Stomach (tissue), 9 donors: ENCODE data around the gene NPHP4. TPM values are rescaled to one million over a fixed set of nuclear protein-coding genes. Genes with fewer than 3 reads are reported as not detected.
A peak's percentile ranks its signal among the peaks of the same experiment; 100 is the strongest.
"Not testable (repeated sequence)": the region's sequence is repeated elsewhere in the genome, so short reads cannot be mapped to it uniquely, and the experiment has no call there.

Experiments used
- DNase-seq, 2 donors: peaks; one replicate each; pipeline versions ENCODE4 v3.0.0 to v3.0.0-alpha.2; 2013 to 2019
- H3K27ac ChIP-seq, 5 donors: fragments of 200-600 bp in 4 of 5; sonication (generic) in 4 of 5; one replicate each; pipeline ENCODE4 v1.5.1; 2013 to 2019; ENCODE audit warnings: mild to moderate bottlenecking in 1 of 5, moderate library complexity in 1 of 5
- H3K27me3 ChIP-seq, 3 donors: fragments of 200-600 bp; sonication (generic); one replicate each; pipeline ENCODE4 v1.5.1; 2017 to 2019; ENCODE audit warnings: mixed run types in 1 of 3
- H3K36me3 ChIP-seq, 4 donors: fragments of 200-600 bp; sonication (generic); 1 replicate in 3 of 4; 2 replicates in 1 of 4; pipeline ENCODE4 v1.5.1; 2016 to 2019
- H3K4me1 ChIP-seq, 4 donors: fragments of 200-600 bp; sonication (generic); one replicate each; pipeline ENCODE4 v1.5.1; 2016 to 2019
- H3K4me3 ChIP-seq, 4 donors: fragments of 200-600 bp; sonication (generic) in 3 of 4; one replicate each; pipeline ENCODE4 v1.5.1; 2016 to 2019; ENCODE audit warnings: mild to moderate bottlenecking in 1 of 4
- H3K9me3 ChIP-seq, 4 donors: fragments of 200-600 bp; sonication (generic); one replicate each; pipeline ENCODE4 v1.5.1; 2016 to 2019
- CTCF ChIP-seq, 7 experiments: fragments of 450-650 bp in 4 of 7; fragments of 200-600 bp in 3 of 7; sonication (generic) in 3 of 7; IDR thresholded peaks; one replicate each; pipeline ENCODE4 v1.5.1; 2016 to 2019; ENCODE audit warnings: antibody characterized with exemption in 7 of 7, control low read depth in 2 of 7, mild to moderate bottlenecking in 1 of 7
- EP300 ChIP-seq: sonication (generic); formaldehyde crosslinking; IDR thresholded peaks from one replicate; pipeline ENCODE4 v1.6.1; 2017; ENCODE audit warnings: antibody characterized with exemption
- POLR2A ChIP-seq, 4 donors: fragments of 450-650 bp; IDR thresholded peaks; one replicate each; pipeline ENCODE4 v1.6.1; 2016; ENCODE audit warnings: antibody characterized with exemption in 4 of 4, control low read depth in 2 of 4, mild to moderate bottlenecking in 1 of 4, moderate library complexity in 1 of 4
- POLR2AphosphoS5 ChIP-seq, 3 donors: sonication (generic); formaldehyde crosslinking; IDR thresholded peaks; one replicate each; pipeline ENCODE4 v1.6.1; 2016; ENCODE audit warnings: antibody characterized with exemption in 3 of 3
- WGBS, 5 donors: extraction: QIAGEN DNeasy Blood & Tissue Kit in 3 of 5; methylation state at CpG; one replicate each; pipeline versions ENCODE4 v1.1.5 to v1.1.7; 2013 to 2018; 5-methylcytosine and 5-hydroxymethylcytosine counted together
- intact Hi-C: fragments of 100-400 bp; cut with DNase I; formaldehyde crosslinking; loops from one replicate; pipeline ENCODE4 v1.15.1; 2023; ENCODE audit warnings: low total_unique reads
- polyA plus RNA-seq, 3 donors: library from polyadenylated mRNA; stranded (reverse); fragments of 200-250 nt; gene quantifications; one replicate each; pipeline ENCODE4 v1.2.3, GENCODE V29; 2013
- total RNA-seq, 5 donors: library from RNA; depleted of rRNA; stranded (reverse); fragments of >200 nt; gene quantifications; one replicate each; pipeline versions ENCODE4 v1.1.0 to v1.2.3, GENCODE V29; 2014 to 2016
- donor health status: healthy with polysubstance abuse.
- donor health status: Bipolar disorder and iron deficiency.
- donor health status: healthy.

The NPHP4 gene
- total and polyA plus RNA-seq, 8 donors = 1.9 to 29.7 (median 7.3) TPM

GRCh38 chr1:5926686-5927435 is 65.4 kb downstream of the NPHP4 start:
- H3K27ac ChIP-seq = no peak overlapping the region
- no peak for DNase-seq
- 89 to 93% (median 92%) methylated on average over 18 of the region's 18 CpGs for WGBS, 5 donors
- peaks cover 0 to 46% (median 18%) of the 10 kb centered on the region in 4 donors for H3K36me3 ChIP-seq
- H3K9me3 ChIP-seq = no peaks in the 10 kb centered on the region
- no peak overlapping the region for H3K4me3 ChIP-seq
- TF ChIP-seq CTCF (IDR thresholded peaks at IDR 0.05) (no peak), POLR2A (IDR thresholded peaks at IDR 0.05) (no peak), POLR2AphosphoS5 (IDR thresholded peaks at IDR 0.05) (no peak), EP300 (no peak)
- H3K4me1 ChIP-seq = no peaks in the 10 kb centered on the region
- no peaks in the 10 kb centered on the region for H3K27me3 ChIP-seq
- intact Hi-C loops = no loop called here

GRCh38 chr1:5922700-5923330 is 69.4 kb downstream of the NPHP4 start:
- intact Hi-C loops = not testable (repeated sequence)
- 81 to 97% (median 90%) methylated on average over 15 to 21 of the region's 21 CpGs for WGBS, 5 donors

GRCh38 chr1:5921671-5922070 is 70.6 kb downstream of the NPHP4 start:
- WGBS, 5 donors = 94 to 98% (median 96%) methylated on average over 4 of the region's 4 CpGs
- Histone ChIP-seq H3K4me3 (no peak overlapping the region), H3K4me1 (no peaks in the 10 kb centered on the region), H3K27ac (no peak overlapping the region), H3K27me3 (no peaks in the 10 kb centered on the region), H3K9me3 (no peaks in the 10 kb centered on the region), H3K36me3 (peaks cover 0 to 25% (median 5%) of the 10 kb centered on the region in 4 donors)
- TF ChIP-seq POLR2A (IDR thresholded peaks at IDR 0.05) = no peak
- no peak for TF ChIP-seq EP300
- TF ChIP-seq CTCF (IDR thresholded peaks at IDR 0.05) = no peak
- no peak for TF ChIP-seq POLR2AphosphoS5 (IDR thresholded peaks at IDR 0.05)
- intact Hi-C loops = no loop called here
- no peak for DNase-seq

More at GRCh38 chr1:5922700-5923330, 69.4 kb downstream of the NPHP4 start:
- H3K4me3 ChIP-seq, H3K27ac ChIP-seq, H3K27me3 ChIP-seq, H3K9me3 ChIP-seq, DNase-seq, H3K4me1 ChIP-seq: not testable (repeated sequence)
- peaks cover 0 to 37% (median 16%) of the 10 kb centered on the region in 4 donors for H3K36me3 ChIP-seq

GRCh38 chr1:5921129-5921528 is 71.1 kb downstream of the NPHP4 start:
- H3K36me3 ChIP-seq = peaks cover 0 to 21% (median 3%) of the 10 kb centered on the region in 4 donors
- no peak overlapping the region for H3K4me3 ChIP-seq
- no peaks in the 10 kb centered on the region for H3K9me3 ChIP-seq
- intact Hi-C loops = no loop called here
- peaks cover 0 to 1% (median under 1%) of the 10 kb centered on the region in 4 donors for H3K4me1 ChIP-seq
- H3K27ac ChIP-seq = no peak overlapping the region
- WGBS, 5 donors = 90 to 94% (median 92%) methylated on average over 7 of the region's 7 CpGs
- TF ChIP-seq POLR2A (IDR thresholded peaks at IDR 0.05) = no peak
- no peak for TF ChIP-seq POLR2AphosphoS5 (IDR thresholded peaks at IDR 0.05)
- no peaks in the 10 kb centered on the region for H3K27me3 ChIP-seq
- peak in 1 of 2 donors; percentile 47 for DNase-seq

- intact Hi-C loops = no loop called here
- Histone ChIP-seq H3K36me3 (peaks cover 0 to 16% (median 3%) of the 10 kb centered on the region in 4 donors), H3K9me3 (no peaks in the 10 kb centered on the region), H3K4me1 (peaks cover 0 to 10% (median 4%) of the 10 kb centered on the region in 4 donors), H3K27ac (no peak overlapping the region), H3K27me3 (no peaks in the 10 kb centered on the region), H3K4me3 (no peak overlapping the region)
- DNase-seq = no peak
- 92 to 98% (median 96%) methylated on average over 10 to 17 of the region's 17 CpGs for WGBS, 5 donors
- TF ChIP-seq CTCF (IDR thresholded peaks at IDR 0.05) (no peak), POLR2AphosphoS5 (IDR thresholded peaks at IDR 0.05) (no peak), EP300 (no peak), POLR2A (IDR thresholded peaks at IDR 0.05) (no peak)
These were observed 72.0 kb downstream of the NPHP4 start for GRCh38 chr1:5920201-5920600.
